HS-27A (cell line): ENCODE results near the gene PARD3B.

Experiments used
- DNase-seq: peaks from one replicate; pipeline ENCODE4 v3.0.0-alpha.2; 2012; ENCODE audit warnings: low read depth, missing footprints

PARD3B gene

GRCh38 chr2:205617905-205618304 lies 1072.6 kb downstream of the PARD3B start:
- DNase-seq, result no peak

GRCh38 chr2:205619600-205619999 lies 1074.3 kb downstream of the PARD3B start:
- no peak for DNase-seq

GRCh38 chr2:205627085-205627484 lies 1081.8 kb downstream of the PARD3B start:
- DNase-seq, result no peak

- DNase-seq, result no peak
Measured at GRCh38 chr2:205628422-205628821, 1083.1 kb downstream of the PARD3B start.

GRCh38 chr2:205629091-205629776 lies 1084.0 kb downstream of the PARD3B start:
- no peak for DNase-seq

- no peak for DNase-seq
Measured at GRCh38 chr2:205633994-205634393, 1088.7 kb downstream of the PARD3B start.

- DNase-seq, result no peak
Measured at GRCh38 chr2:205636549-205637319, 1091.5 kb downstream of the PARD3B start.

GRCh38 chr2:205637320-205637602 lies 1092.0 kb downstream of the PARD3B start:
- DNase-seq, result no peak

- DNase-seq, result no peak
Measured at GRCh38 chr2:205637779-205638503, 1092.7 kb downstream of the PARD3B start.

- DNase-seq, result no peak
Measured at GRCh38 chr2:205640716-205641115, 1095.4 kb downstream of the PARD3B start.

GRCh38 chr2:205642599-205643356 lies 1097.5 kb downstream of the PARD3B start:
- DNase-seq, result no peak

GRCh38 chr2:205643391-205643885 lies 1098.2 kb downstream of the PARD3B start:
- DNase-seq, result no peak

GRCh38 chr2:205644018-205644417 lies 1098.7 kb downstream of the PARD3B start:
- no peak for DNase-seq

- no peak for DNase-seq
Measured at GRCh38 chr2:205646680-205647079, 1101.4 kb downstream of the PARD3B start.

- no peak for DNase-seq
Measured at GRCh38 chr2:205650450-205650849, 1105.2 kb downstream of the PARD3B start.

- no peak for DNase-seq
Measured at GRCh38 chr2:205650931-205651330, 1105.7 kb downstream of the PARD3B start.

- DNase-seq, result no peak
Measured at GRCh38 chr2:205651719-205652118, 1106.4 kb downstream of the PARD3B start.

GRCh38 chr2:205654878-205655605 lies 1109.8 kb downstream of the PARD3B start:
- DNase-seq, result no peak

GRCh38 chr2:205655779-205656456 lies 1110.6 kb downstream of the PARD3B start:
- DNase-seq, result no peak

- no peak for DNase-seq
Measured at GRCh38 chr2:205656461-205656860, 1111.2 kb downstream of the PARD3B start.

- no peak for DNase-seq
Measured at GRCh38 chr2:205656941-205657340, 1111.7 kb downstream of the PARD3B start.
